ACC112 (cell line): Measurements from ENCODE around the gene SH3BGR.

Experiments
- H2AFZ ChIP-seq: fragments of 200-600 bp; sonication (generic); one replicate; pipeline ENCODE4 v1.6.0; 2017; ENCODE audit warnings: antibody characterized with exemption, low read length; ENCODE audit not compliant: unreplicated experiment
- H3K27ac ChIP-seq: fragments of 200-600 bp; sonication (generic); 2 replicates; pipeline ENCODE4 v1.5.1; 2014; ENCODE audit warnings: low read depth, mild to moderate bottlenecking, antibody characterized with exemption, low read length, moderate library complexity
- H3K27me3 ChIP-seq: fragments of 200-600 bp; sonication (generic); 2 replicates; pipeline ENCODE4 v1.6.1; 2014; ENCODE audit warnings: mild to moderate bottlenecking, antibody characterized with exemption, low read length, moderate library complexity, mixed read lengths; ENCODE audit not compliant: insufficient read depth
- H3K36me3 ChIP-seq: fragments of 200-600 bp; sonication (generic); 2 replicates; pipeline ENCODE4 v1.6.1; 2016; ENCODE audit warnings: mild to moderate bottlenecking, antibody characterized with exemption, low read length, moderate library complexity, mixed read lengths; ENCODE audit not compliant: insufficient read depth
- H3K4me1 ChIP-seq: fragments of 200-600 bp; sonication (generic); one replicate; pipeline ENCODE4 v1.6.1; 2016; ENCODE audit warnings: low read length, mixed read lengths; ENCODE audit not compliant: insufficient read depth, unreplicated experiment, control insufficient read depth
- H3K4me3 ChIP-seq: fragments of 200-600 bp; sonication (generic); 2 replicates; pipeline ENCODE4 v1.5.1; 2014; ENCODE audit warnings: mild to moderate bottlenecking, low read depth, low read length
- H3K79me2 ChIP-seq: fragments of 200-600 bp; sonication (generic); one replicate; pipeline ENCODE4 v1.6.0; 2016; ENCODE audit warnings: low read length; ENCODE audit not compliant: control insufficient read depth, unreplicated experiment, insufficient read depth

Gene SH3BGR

GRCh38 chr21:39441502-39442475 lies 10.0 kb upstream of the SH3BGR start:
- no peak overlapping the region for H2AFZ ChIP-seq
- H3K27ac ChIP-seq, result no peak overlapping the region
- H3K36me3 ChIP-seq, result no peaks in the 10 kb centered on the region
- no peak overlapping the region for H3K4me3 ChIP-seq
- no peaks in the 10 kb centered on the region for H3K79me2 ChIP-seq
- no peaks in the 10 kb centered on the region for H3K27me3 ChIP-seq
- H3K4me1 ChIP-seq, result no peaks in the 10 kb centered on the region

- no peaks in the 10 kb centered on the region for H3K27me3 ChIP-seq
- no peaks in the 10 kb centered on the region for H3K79me2 ChIP-seq
- H3K27ac ChIP-seq, result peak overlapping the region; percentile 68
- no peaks in the 10 kb centered on the region for H3K36me3 ChIP-seq
- H3K4me1 ChIP-seq, result no peaks in the 10 kb centered on the region
- H2AFZ ChIP-seq, result peak overlapping the region; percentile 96
- H3K4me3 ChIP-seq, result peak overlapping the region; percentile 95
These were observed 7.2 kb upstream of the SH3BGR start for GRCh38 chr21:39444421-39445180.

DNA sequence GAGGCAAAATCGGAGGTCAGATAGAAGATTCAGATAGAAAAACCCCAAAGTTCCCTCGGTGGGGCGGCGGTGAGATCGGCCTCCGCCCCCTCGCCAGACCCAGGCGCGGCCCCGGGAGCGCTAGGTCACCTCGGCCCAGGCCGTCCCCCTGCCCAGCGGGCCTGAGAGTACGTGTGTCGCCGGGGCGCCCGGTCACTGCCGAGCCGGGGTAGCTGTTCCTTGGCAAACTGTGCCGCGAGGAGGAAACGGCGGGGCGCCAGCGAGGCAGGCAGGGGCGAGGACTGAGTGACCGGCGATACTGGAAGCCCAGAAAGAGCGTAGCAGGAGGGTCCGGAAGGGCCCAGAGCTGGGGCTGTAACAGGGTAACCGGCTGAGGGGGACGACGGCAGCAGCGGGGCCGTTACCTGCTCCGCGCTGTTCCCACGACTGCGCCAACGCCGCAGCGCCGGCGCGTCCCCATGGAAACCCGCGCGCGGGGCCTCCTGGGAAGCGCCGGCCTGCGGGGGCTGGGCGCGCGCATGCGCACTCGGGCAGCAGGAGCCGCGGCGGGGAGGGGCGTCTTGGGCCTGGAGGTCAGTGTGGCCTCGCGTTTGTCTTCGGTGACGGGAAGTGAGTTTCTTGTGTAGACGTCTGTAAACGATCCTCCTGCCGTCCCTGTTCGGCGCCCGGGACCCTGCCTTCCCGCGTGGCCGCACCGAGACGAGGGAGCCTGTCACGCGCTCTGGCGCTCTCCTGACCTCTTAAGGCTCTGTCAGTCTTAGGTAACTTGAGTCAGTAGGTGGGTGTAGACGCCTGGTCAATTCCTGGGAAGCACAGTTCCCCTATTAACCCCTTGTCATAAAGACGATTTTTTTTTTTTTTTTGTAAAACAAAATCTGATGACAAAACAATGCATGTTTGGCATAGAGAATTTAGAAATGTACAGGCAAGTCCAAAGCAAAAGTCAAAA lies 6.2 kb upstream of the SH3BGR start, which contains the start of gene LCA5L:
Gene LCA5L (minus strand): TSS at position 458 of the 949 bp plus-strand sequence. CDS start 17,285 bp downstream, outside the sequence.
- H3K4me3 ChIP-seq, result peak within 1 kb of the TSS; percentile 95
- H3K27me3 ChIP-seq, result no peaks in the 10 kb centered on the region
- no peaks in the 10 kb centered on the region for H3K4me1 ChIP-seq
- H3K79me2 ChIP-seq, result no peaks in the 10 kb centered on the region
- H3K27ac ChIP-seq, result peak within 1 kb of the TSS; percentile 68
- peak within 1 kb of the TSS; percentile 96 for H2AFZ ChIP-seq
- no peaks in the 10 kb centered on the region for H3K36me3 ChIP-seq

DNA sequence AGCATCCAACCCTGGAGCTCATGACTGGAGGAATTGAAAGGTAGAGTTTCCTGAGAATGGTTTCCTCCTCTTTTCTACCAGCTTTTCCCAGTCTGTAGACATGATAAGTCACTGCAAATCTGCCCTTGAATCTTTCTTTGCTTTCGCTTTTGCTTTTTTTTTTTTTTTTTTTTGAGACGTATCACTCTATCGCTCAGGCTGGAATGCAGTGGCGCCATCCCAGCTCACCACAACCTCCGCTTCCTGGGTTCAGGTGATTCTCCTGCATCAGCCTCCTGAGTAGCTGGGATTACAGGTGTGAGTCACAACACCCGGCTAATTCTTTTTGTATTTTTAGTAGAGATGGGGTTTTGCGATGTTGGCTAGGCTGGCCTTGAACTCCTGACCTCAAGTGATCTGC lies 4.5 kb upstream of the SH3BGR start:
- no peak overlapping the region for H3K4me3 ChIP-seq
- H3K4me1 ChIP-seq, result no peaks in the 10 kb centered on the region
- H3K79me2 ChIP-seq, result no peaks in the 10 kb centered on the region
- H3K36me3 ChIP-seq, result no peaks in the 10 kb centered on the region
- H3K27me3 ChIP-seq, result no peaks in the 10 kb centered on the region
- no peak overlapping the region for H3K27ac ChIP-seq
- H2AFZ ChIP-seq, result no peak overlapping the region

DNA sequence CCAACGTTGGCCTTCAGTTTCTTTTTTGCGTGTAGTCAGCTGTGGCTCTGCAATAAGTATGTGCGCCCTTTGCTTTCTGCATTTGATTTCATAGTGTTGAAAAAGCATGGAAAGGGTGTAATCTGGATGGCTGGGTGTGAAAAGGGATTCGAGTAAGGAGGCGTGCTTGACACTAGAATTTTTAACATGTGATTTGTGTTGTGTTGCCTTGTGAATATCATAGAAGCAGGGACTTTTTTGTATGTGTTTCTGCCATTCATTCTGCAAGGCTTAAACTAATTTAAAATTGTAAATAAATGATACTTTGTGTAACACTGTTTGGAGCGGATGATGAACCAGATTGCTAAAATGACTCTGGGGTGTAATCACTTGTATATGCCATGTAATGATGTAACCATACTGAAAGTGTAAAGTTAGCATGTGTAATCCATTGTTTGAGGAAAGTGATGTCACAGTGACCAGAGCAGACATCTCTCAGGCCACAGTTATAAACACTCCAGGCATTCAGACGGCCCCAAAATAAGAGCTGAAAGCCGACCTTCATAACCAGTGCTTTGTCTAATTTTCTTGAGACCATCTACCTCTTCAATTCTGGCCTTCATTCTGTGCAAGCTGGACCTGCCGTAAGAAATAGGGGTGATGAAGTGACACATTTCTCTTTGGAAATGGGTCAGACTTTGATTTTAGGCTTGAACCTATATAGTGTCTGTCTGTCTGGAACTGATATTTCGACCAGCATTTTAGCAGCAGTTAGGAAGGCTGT lies 618 bp downstream of the SH3BGR start:
- no peak overlapping the region for H2AFZ ChIP-seq
- peak overlapping the region; percentile 3; the same call in 1 of the 2 replicates for H3K4me3 ChIP-seq
- H3K27ac ChIP-seq, result no peak overlapping the region
- no peaks in the 10 kb centered on the region for H3K27me3 ChIP-seq
- H3K79me2 ChIP-seq, result no peaks in the 10 kb centered on the region
- no peaks in the 10 kb centered on the region for H3K36me3 ChIP-seq
- no peaks in the 10 kb centered on the region for H3K4me1 ChIP-seq

- H3K36me3 ChIP-seq, result no peaks in the 10 kb centered on the region
- no peaks in the 10 kb centered on the region for H3K27me3 ChIP-seq
- no peaks in the 10 kb centered on the region for H3K79me2 ChIP-seq
- no peak overlapping the region for H2AFZ ChIP-seq
- H3K4me1 ChIP-seq, result no peaks in the 10 kb centered on the region
- no peak overlapping the region for H3K4me3 ChIP-seq
- no peak overlapping the region for H3K27ac ChIP-seq
These were observed 1.2 kb downstream of the SH3BGR start for GRCh38 chr21:39452970-39453342.

DNA sequence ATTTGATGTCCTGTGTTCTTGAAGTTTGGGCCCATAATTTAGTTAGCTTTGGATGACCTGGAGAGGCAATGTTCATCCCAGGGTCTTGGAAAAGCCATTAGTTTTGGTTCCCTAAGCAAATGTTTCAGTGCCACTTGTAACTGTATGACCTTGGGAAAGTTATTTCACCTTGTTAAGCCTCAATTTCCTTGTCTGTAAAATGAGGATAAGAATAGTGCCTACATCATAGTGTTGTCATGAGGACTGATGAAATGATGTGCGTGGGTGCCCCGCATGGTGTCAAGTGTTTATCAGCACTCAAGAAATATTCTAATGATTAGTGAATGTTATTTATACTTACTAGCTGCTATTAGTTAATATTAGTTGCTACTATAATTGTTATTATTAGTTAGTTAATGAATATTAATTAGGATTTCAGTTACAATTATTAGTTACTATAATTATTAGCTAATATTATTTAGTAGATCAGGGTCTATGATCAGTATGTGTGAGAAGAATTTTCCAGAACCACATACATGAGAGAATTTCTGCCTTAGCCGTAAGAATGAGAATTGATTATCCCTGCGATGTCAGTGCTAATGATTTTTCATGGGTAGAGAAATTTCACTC lies 1.9 kb downstream of the SH3BGR start:
- no peaks in the 10 kb centered on the region for H3K79me2 ChIP-seq
- H3K27me3 ChIP-seq, result no peaks in the 10 kb centered on the region
- H2AFZ ChIP-seq, result no peak overlapping the region
- H3K4me1 ChIP-seq, result no peaks in the 10 kb centered on the region
- H3K36me3 ChIP-seq, result no peaks in the 10 kb centered on the region
- no peak overlapping the region for H3K27ac ChIP-seq
- no peak overlapping the region for H3K4me3 ChIP-seq

- Histone ChIP-seq H3K27me3 (no peaks in the 10 kb centered on the region), H3K36me3 (no peaks in the 10 kb centered on the region), H3K79me2 (no peaks in the 10 kb centered on the region), H3K4me3 (no peak overlapping the region), H3K27ac (no peak overlapping the region), H2AFZ (no peak overlapping the region), H3K4me1 (no peaks in the 10 kb centered on the region)
These were observed 3.3 kb downstream of the SH3BGR start for GRCh38 chr21:39454949-39455668.

GRCh38 chr21:39456665-39457064 lies 4.9 kb downstream of the SH3BGR start:
- H3K36me3 ChIP-seq, result no peaks in the 10 kb centered on the region
- no peak overlapping the region for H3K27ac ChIP-seq
- no peaks in the 10 kb centered on the region for H3K79me2 ChIP-seq
- H2AFZ ChIP-seq, result no peak overlapping the region
- no peaks in the 10 kb centered on the region for H3K4me1 ChIP-seq
- no peak overlapping the region for H3K4me3 ChIP-seq
- no peaks in the 10 kb centered on the region for H3K27me3 ChIP-seq
